Caki2 (cell line): ENCODE measurements around the gene SPG21. TPM values are rescaled to one million over a fixed set of nuclear protein-coding genes. Genes with fewer than 3 reads are reported as not detected.

Experiments used
- DNase-seq: peaks from one replicate; pipeline ENCODE4 v3.0.0-alpha.2; 2015; ENCODE audit warnings: low read depth
- in situ Hi-C: cut with HindIII; loops from 2 replicates; pipeline ENCODE4 v1.10.0; 2016; ENCODE audit warnings: low sequenced_read_pairs, low pct_unique_long_range_greater_than_20kb, mixed read lengths
- total RNA-seq: library from RNA; depleted of rRNA; stranded (reverse); fragments of >200 nt; shearing (Covaris generic); gene quantifications from 2 replicates; pipeline ENCODE4 v1.2.3, GENCODE V29; 2014; ENCODE audit warnings: low replicate concordance; rRNA removed

SPG21 gene
- total RNA-seq, 1 experiment from 2014 or later: 93.8 TPM

DNA sequence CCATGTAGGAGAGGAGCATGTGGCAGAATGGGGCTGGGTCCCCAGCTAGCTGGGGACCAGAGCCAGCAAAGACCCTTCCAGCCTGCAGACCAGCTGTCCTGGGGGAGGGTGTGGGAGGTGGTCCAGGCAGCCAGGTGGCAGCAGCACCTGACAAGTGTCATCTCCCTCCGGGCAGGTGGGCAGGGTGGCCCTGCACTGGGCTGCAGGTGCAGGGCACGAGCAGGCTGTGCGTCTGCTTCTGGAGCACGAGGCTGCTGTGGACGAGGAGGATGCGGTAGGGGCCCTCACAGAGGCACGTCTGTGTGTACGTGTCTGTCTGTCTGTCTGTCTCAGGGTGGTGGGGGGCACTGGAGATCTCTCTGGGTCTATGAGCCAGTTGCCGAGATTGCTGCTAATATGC is 72.5 kb downstream of the SPG21 start:
- in situ Hi-C loops: no loop called here
- no peak for DNase-seq

DNA sequence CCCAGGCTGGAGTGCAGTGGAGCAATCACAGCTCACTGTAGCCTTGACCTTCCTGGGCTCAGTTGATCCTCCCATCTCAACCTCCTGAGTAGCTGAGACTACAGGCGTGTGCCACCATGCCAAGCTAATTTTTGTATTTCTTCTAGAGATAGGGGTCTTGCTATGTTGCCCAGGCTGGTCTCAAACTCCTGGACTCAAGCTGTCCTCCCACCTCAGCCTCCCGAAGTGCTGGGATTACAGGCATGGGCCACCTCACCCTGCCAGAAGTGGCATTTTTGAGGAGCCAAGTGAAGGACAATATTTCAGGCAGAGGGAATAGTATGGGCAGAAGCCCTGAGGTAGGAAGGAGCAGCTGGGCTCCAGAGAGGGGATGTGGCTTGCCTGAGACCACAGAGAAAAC is 73.3 kb downstream of the SPG21 start:
- no peak for DNase-seq
- in situ Hi-C loops: no loop called here

DNA sequence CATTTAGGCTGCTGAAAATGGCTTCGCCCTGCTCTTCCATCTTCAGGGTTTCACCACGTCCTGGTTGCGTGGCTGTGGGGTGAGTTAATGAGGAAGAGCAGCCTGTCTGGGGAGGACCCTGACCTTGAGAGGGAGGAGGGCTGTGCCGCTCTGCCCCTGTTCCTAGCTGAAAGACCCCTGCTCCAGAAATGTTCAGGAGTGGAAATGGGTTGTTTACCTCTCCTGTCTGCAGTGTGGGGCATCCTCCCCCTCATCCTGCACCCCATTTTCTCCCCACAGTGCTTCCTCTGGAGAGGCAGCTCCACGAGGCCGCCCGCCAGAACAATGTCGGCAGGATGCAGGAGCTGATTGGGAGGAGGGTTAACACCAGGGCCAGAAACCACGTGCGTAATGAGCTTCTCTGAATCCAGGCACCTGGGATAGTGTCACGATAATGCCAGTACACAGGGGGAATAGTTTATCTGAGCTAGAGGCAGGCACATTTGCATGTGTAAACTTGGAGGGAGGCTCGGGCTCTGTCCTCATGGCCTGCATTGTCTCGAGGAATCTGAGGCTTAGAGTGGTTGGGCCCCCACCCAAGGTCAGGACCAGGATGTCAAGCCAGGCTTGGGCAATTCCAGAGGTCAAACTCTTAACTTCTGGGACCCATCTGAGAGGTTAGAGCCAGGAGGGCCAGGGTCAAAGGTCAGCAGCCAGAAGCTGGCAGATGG is 74.0 kb downstream of the SPG21 start:
- DNase-seq: no peak
- in situ Hi-C loops: no loop called here

Other genes with a start within 250 kb of the SPG21 start
- not detected in 2 replicates for gene RBPMS2, start 214.3 kb downstream of the SPG21 start, total RNA-seq
- 13.6 and 17.0 TPM in 2 replicates for gene PIF1, start 164.3 kb downstream of the SPG21 start, total RNA-seq
- gene PLEKHO2, start 148.0 kb downstream of the SPG21 start, total RNA-seq: 4.1 and 10.4 TPM in 2 replicates
- 2.2 and 2.5 TPM in 2 replicates for gene ANKDD1A, start 78.0 kb downstream of the SPG21 start, total RNA-seq
- 23.6 and 28.2 TPM in 2 replicates for gene MTFMT, start 39.7 kb upstream of the SPG21 start, total RNA-seq
- gene SLC51B, start 55.5 kb upstream of the SPG21 start, total RNA-seq: not detected in 2 replicates
- not detected in 2 replicates for gene RASL12, start 78.1 kb upstream of the SPG21 start, total RNA-seq
- not detected in 2 replicates for gene KBTBD13, start 86.8 kb upstream of the SPG21 start, total RNA-seq
- not detected in 2 replicates for gene UBAP1L, start 125.3 kb upstream of the SPG21 start, total RNA-seq
- gene PDCD7, start 143.9 kb upstream of the SPG21 start, total RNA-seq: 28.6 and 30.4 TPM in 2 replicates
- gene CLPX, start 195.4 kb upstream of the SPG21 start, total RNA-seq: 21.2 and 22.8 TPM in 2 replicates
- gene CILP, start 221.6 kb upstream of the SPG21 start, total RNA-seq: not detected in 2 replicates